ENCODE data around the gene SP110. TPM values are rescaled to one million over a fixed set of nuclear protein-coding genes. Genes with fewer than 3 reads are reported as not detected.

SP110 gene
- total RNA-seq, 2 donors from 2014 or later: 0.49 to 1.2 TPM

GRCh38 chr2:230172156-230172555 lies 47.6 kb downstream of the SP110 start:
- H3K9me3 Mint-ChIP-seq: no peaks in the 10 kb centered on the region
- no peak overlapping the region for H3K4me3 ChIP-seq (ENCODE audit: low read length)
- no peaks in the 10 kb centered on the region for H3K27me3 ChIP-seq (ENCODE audit: control insufficient read depth, insufficient read depth, low read length, poor library complexity, severe bottlenecking)
- H3K9ac ChIP-seq (ENCODE audit: extremely low read depth, low read length, poor library complexity, severe bottlenecking): no peak overlapping the region
- H3K27ac ChIP-seq (ENCODE audit: low read depth, low read length): no peak overlapping the region
- no peaks in the 10 kb centered on the region for H3K9me3 ChIP-seq (ENCODE audit: control insufficient read depth, low read length)
- no peaks in the 10 kb centered on the region for H3K36me3 Mint-ChIP-seq (ENCODE audit: low read depth)
- H3K4me1 ChIP-seq (ENCODE audit: control insufficient read depth, insufficient read depth, low read length): no peaks in the 10 kb centered on the region
- peaks cover 5% of the 10 kb centered on the region for H3K4me1 Mint-ChIP-seq
- WGBS, 2 experiments (ENCODE audit: insufficient coverage in 1 of 2, insufficient read length in 1 of 2): 91 to 100% methylated on average over 1 to 4 of the region's 4 CpGs
- no peaks in the 10 kb centered on the region for H3K36me3 ChIP-seq (ENCODE audit: control insufficient read depth, insufficient read depth, low read length)
- no peak overlapping the region for H3K27ac Mint-ChIP-seq
- H3K4me3 Mint-ChIP-seq: no peak overlapping the region
- no peak for TF ChIP-seq CTCF (conservative IDR thresholded peaks at IDR 0.05)
- no peak for DNase-seq
- peaks cover 2% of the 10 kb centered on the region for H3K27me3 Mint-ChIP-seq (ENCODE audit: insufficient read depth)

DNA sequence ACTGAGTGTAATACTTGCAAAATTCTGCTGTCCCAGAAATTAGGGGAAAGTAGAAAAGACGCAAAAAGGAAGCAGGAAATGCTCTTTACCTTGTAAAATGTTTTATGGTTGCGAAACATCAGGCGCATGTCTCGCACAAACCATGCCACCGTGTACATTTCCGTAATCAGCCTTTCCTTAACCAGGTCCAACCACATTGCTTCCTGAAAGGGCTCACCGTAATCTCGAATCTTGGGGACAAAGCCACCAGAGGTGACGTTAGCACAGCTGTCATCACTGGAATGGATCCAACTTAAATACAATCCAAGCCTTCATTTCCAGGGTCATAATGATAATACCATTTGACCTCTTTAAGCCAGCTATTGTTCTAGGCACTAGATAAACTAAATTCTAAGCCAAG lies 49.3 kb downstream of the SP110 start:
- no peak for TF ChIP-seq CTCF (conservative IDR thresholded peaks at IDR 0.05)
- H3K36me3 ChIP-seq (ENCODE audit: control insufficient read depth, insufficient read depth, low read length): no peaks in the 10 kb centered on the region
- 91 to 95% methylated on average over 9 of the region's 9 CpGs for WGBS, 2 experiments (ENCODE audit: insufficient coverage in 1 of 2, insufficient read length in 1 of 2)
- H3K27ac Mint-ChIP-seq: no peak overlapping the region
- no peaks in the 10 kb centered on the region for H3K4me1 ChIP-seq (ENCODE audit: control insufficient read depth, insufficient read depth, low read length)
- H3K4me1 Mint-ChIP-seq: peaks cover 5% of the 10 kb centered on the region
- H3K9me3 Mint-ChIP-seq: no peaks in the 10 kb centered on the region
- H3K4me3 ChIP-seq (ENCODE audit: low read length): no peak overlapping the region
- no peaks in the 10 kb centered on the region for H3K36me3 Mint-ChIP-seq (ENCODE audit: low read depth)
- no peak overlapping the region for H3K27ac ChIP-seq (ENCODE audit: low read depth, low read length)
- peaks cover 2% of the 10 kb centered on the region for H3K27me3 Mint-ChIP-seq (ENCODE audit: insufficient read depth)
- H3K9ac ChIP-seq (ENCODE audit: extremely low read depth, low read length, poor library complexity, severe bottlenecking): no peak overlapping the region
- DNase-seq: no peak
- H3K4me3 Mint-ChIP-seq: no peak overlapping the region
- no peaks in the 10 kb centered on the region for H3K27me3 ChIP-seq (ENCODE audit: control insufficient read depth, insufficient read depth, low read length, poor library complexity, severe bottlenecking)
- H3K9me3 ChIP-seq (ENCODE audit: control insufficient read depth, low read length): no peaks in the 10 kb centered on the region

DNA sequence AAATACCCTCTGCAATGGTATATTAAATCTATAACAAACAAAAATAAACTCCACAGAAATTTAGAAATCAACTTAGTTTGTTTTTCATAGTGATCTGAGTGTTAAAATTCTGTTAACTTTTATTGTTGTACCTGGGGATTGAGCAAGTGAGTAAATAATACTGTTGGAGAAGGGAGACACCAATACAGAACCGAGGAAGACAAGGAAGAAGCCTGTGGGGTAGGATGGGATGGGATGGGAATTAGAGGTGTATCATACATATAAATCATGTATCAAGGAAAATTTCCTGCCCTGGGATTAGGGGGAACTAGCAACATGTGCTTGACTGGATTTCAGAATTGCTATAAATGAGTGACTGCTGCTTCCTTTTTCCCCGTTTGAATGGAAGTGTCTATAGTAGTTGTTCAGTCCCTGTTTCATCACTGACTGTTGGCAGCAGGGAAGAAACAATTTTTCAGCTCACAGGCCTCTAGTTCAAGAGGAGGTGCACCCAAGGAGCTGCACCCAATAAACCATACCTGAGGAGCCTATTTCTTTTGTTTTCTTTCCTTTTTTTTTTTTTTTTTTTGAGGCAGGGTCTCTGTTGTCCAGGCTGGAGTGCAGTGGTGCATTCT lies 53.1 kb downstream of the SP110 start:
- WGBS, 2 experiments (ENCODE audit: insufficient coverage in 1 of 2, insufficient read length in 1 of 2): 82% methylated on average over 2 of the region's 2 CpGs; no CpG with 5 or more reads in 1 of the 2 experiments
- Histone ChIP-seq H3K27ac (ENCODE audit: low read depth, low read length) (no peak overlapping the region), H3K9ac (ENCODE audit: extremely low read depth, low read length, poor library complexity, severe bottlenecking) (no peak overlapping the region), H3K27me3 (ENCODE audit: control insufficient read depth, insufficient read depth, low read length, poor library complexity, severe bottlenecking) (no peaks in the 10 kb centered on the region), H3K4me1 (ENCODE audit: control insufficient read depth, insufficient read depth, low read length) (no peaks in the 10 kb centered on the region), H3K36me3 (ENCODE audit: control insufficient read depth, insufficient read depth, low read length) (no peaks in the 10 kb centered on the region), H3K9me3 (ENCODE audit: control insufficient read depth, low read length) (no peaks in the 10 kb centered on the region), H3K4me3 (ENCODE audit: low read length) (no peak overlapping the region)
- DNase-seq: no peak
- no peaks in the 10 kb centered on the region for H3K9me3 Mint-ChIP-seq
- no peak for TF ChIP-seq CTCF (conservative IDR thresholded peaks at IDR 0.05)
- H3K4me3 Mint-ChIP-seq: no peak overlapping the region
- no peaks in the 10 kb centered on the region for H3K36me3 Mint-ChIP-seq (ENCODE audit: low read depth)
- peaks cover 2% of the 10 kb centered on the region for H3K27me3 Mint-ChIP-seq (ENCODE audit: insufficient read depth)
- no peaks in the 10 kb centered on the region for H3K4me1 Mint-ChIP-seq
- no peak overlapping the region for H3K27ac Mint-ChIP-seq
